Hepatocyte (in vitro differentiated cells): ENCODE data around the gene ZNF469.

ENCODE experiments used
- EZH2 ChIP-seq: fragments of 200-600 bp; sonication (generic); IDR thresholded peaks from 2 replicates; pipeline ENCODE4 v1.6.1; 2016; ENCODE audit warnings: antibody characterized with exemption, mild to moderate bottlenecking, borderline replicate concordance
- EZH2phosphoT487 ChIP-seq: fragments of 200-600 bp; sonication (generic); IDR thresholded peaks from one replicate; pipeline ENCODE4 v1.6.1; 2018; ENCODE audit warnings: antibody characterized with exemption, mild to moderate bottlenecking, low read depth, moderate library complexity; ENCODE audit not compliant: unreplicated experiment, severe bottlenecking
- TF ChIP-seq, protein P1 (sequence below): fragments of 200-600 bp; sonication (generic); IDR thresholded peaks from 2 replicates; pipeline ENCODE4 v1.5.1; 2016; ENCODE audit warnings: antibody characterized with exemption, mild to moderate bottlenecking; ENCODE audit not compliant: poor library complexity

DNA sequence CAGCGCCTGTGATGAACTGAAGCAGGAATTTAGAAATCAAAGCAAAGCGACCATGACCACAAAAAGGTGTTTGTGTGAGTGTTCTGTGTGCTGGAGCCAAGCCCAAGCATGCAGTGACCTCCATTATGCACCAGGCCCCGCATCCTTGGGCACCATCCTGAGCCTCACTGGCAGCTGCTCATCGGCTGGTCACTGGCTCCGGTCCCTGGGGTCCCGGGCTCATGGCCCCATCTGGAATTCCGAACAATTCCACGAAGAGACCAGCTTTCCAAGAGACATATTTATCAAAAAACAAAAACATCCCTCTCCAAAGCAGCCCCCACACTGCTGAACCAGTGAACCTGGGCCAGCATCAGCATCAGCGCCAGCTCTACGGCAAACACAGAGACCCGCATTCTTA lies 15.2 kb upstream of the ZNF469 start:
- TF ChIP-seq, protein P1, sequence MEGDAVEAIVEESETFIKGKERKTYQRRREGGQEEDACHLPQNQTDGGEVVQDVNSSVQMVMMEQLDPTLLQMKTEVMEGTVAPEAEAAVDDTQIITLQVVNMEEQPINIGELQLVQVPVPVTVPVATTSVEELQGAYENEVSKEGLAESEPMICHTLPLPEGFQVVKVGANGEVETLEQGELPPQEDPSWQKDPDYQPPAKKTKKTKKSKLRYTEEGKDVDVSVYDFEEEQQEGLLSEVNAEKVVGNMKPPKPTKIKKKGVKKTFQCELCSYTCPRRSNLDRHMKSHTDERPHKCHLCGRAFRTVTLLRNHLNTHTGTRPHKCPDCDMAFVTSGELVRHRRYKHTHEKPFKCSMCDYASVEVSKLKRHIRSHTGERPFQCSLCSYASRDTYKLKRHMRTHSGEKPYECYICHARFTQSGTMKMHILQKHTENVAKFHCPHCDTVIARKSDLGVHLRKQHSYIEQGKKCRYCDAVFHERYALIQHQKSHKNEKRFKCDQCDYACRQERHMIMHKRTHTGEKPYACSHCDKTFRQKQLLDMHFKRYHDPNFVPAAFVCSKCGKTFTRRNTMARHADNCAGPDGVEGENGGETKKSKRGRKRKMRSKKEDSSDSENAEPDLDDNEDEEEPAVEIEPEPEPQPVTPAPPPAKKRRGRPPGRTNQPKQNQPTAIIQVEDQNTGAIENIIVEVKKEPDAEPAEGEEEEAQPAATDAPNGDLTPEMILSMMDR = no peak
- no peak for TF ChIP-seq EZH2
- no peak for TF ChIP-seq EZH2phosphoT487
